Measurements from ENCODE around the gene KCNH1. TPM values are rescaled to one million over a fixed set of nuclear protein-coding genes. Genes with fewer than 3 reads are reported as not detected.

Gene KCNH1
- total RNA-seq, 2 experiments from 2014 or later = not detected

GRCh38 chr1:210722410-210723081 lies 411.4 kb downstream of the KCNH1 start:
- H3K9me3 Mint-ChIP-seq = no peaks in the 10 kb centered on the region
- CTCF ChIA-PET = no interaction called here
- H3K36me3 Mint-ChIP-seq (ENCODE audit: low read depth) = no peaks in the 10 kb centered on the region
- no peak overlapping the region for H3K4me3 Mint-ChIP-seq
- H3K4me1 Mint-ChIP-seq (ENCODE audit: low read depth) = no peaks in the 10 kb centered on the region
- no peak overlapping the region for H3K27ac Mint-ChIP-seq
- intact Hi-C loops (cut with micrococcal nuclease) = no loop called here
- no peak for DNase-seq
- H3K27me3 Mint-ChIP-seq (ENCODE audit: low read depth) = no peaks in the 10 kb centered on the region

GRCh38 chr1:210715072-210715471 lies 418.9 kb downstream of the KCNH1 start:
- Mint-ChIP-seq H3K4me3 (no peak overlapping the region), H3K36me3 (ENCODE audit: low read depth) (no peaks in the 10 kb centered on the region), H3K9me3 (no peaks in the 10 kb centered on the region), H3K27ac (no peak overlapping the region), H3K4me1 (ENCODE audit: low read depth) (no peaks in the 10 kb centered on the region), H3K27me3 (ENCODE audit: low read depth) (no peaks in the 10 kb centered on the region)
- no peak for DNase-seq
- CTCF ChIA-PET = interaction anchor here (0.6 to 1.1 kb wide), 2 partner anchors 9 to 693 kb away, joined by 3 read pairs; no protein-coding TSS in a partner anchor
- intact Hi-C loops (cut with micrococcal nuclease) = no loop called here

GRCh38 chr1:210711825-210712612 lies 421.9 kb downstream of the KCNH1 start:
- Mint-ChIP-seq H3K27me3 (ENCODE audit: low read depth) (no peaks in the 10 kb centered on the region), H3K27ac (no peak overlapping the region), H3K9me3 (no peaks in the 10 kb centered on the region), H3K36me3 (ENCODE audit: low read depth) (no peaks in the 10 kb centered on the region), H3K4me1 (ENCODE audit: low read depth) (no peaks in the 10 kb centered on the region), H3K4me3 (no peak overlapping the region)
- CTCF ChIA-PET = no interaction called here
- intact Hi-C loops (cut with micrococcal nuclease) = no loop called here
- no peak for DNase-seq

GRCh38 chr1:210709701-210710100 lies 424.2 kb downstream of the KCNH1 start:
- Mint-ChIP-seq H3K36me3 (ENCODE audit: low read depth) (no peaks in the 10 kb centered on the region), H3K9me3 (no peaks in the 10 kb centered on the region), H3K27ac (no peak overlapping the region), H3K4me3 (no peak overlapping the region), H3K4me1 (ENCODE audit: low read depth) (no peaks in the 10 kb centered on the region), H3K27me3 (ENCODE audit: low read depth) (no peaks in the 10 kb centered on the region)
- intact Hi-C loops (cut with micrococcal nuclease) = no loop called here
- no peak for DNase-seq
- CTCF ChIA-PET = interaction anchor here (0.7 kb wide), 2 partner anchors 48 to 1657 kb away, joined by 4 read pairs; no protein-coding TSS in a partner anchor

- Mint-ChIP-seq H3K4me3 (no peak overlapping the region), H3K4me1 (ENCODE audit: low read depth) (no peaks in the 10 kb centered on the region), H3K27me3 (ENCODE audit: low read depth) (no peaks in the 10 kb centered on the region), H3K9me3 (no peaks in the 10 kb centered on the region), H3K36me3 (ENCODE audit: low read depth) (no peaks in the 10 kb centered on the region), H3K27ac (no peak overlapping the region)
- intact Hi-C loops (cut with micrococcal nuclease) = no loop called here
- CTCF ChIA-PET = no interaction called here
- DNase-seq = no peak
These were observed 426.4 kb downstream of the KCNH1 start for GRCh38 chr1:210707300-210708240.

- H3K9me3 Mint-ChIP-seq = no peaks in the 10 kb centered on the region
- H3K27ac Mint-ChIP-seq = no peak overlapping the region
- H3K4me1 Mint-ChIP-seq (ENCODE audit: low read depth) = no peaks in the 10 kb centered on the region
- intact Hi-C loops (cut with micrococcal nuclease) = no loop called here
- DNase-seq = no peak
- H3K27me3 Mint-ChIP-seq (ENCODE audit: low read depth) = no peaks in the 10 kb centered on the region
- H3K4me3 Mint-ChIP-seq = no peak overlapping the region
- H3K36me3 Mint-ChIP-seq (ENCODE audit: low read depth) = no peaks in the 10 kb centered on the region
- CTCF ChIA-PET = no interaction called here
These were observed 427.7 kb downstream of the KCNH1 start for GRCh38 chr1:210706246-210706645.

- no peak overlapping the region for H3K4me3 Mint-ChIP-seq
- CTCF ChIA-PET = no interaction called here
- no peaks in the 10 kb centered on the region for H3K27me3 Mint-ChIP-seq (ENCODE audit: low read depth)
- no peaks in the 10 kb centered on the region for H3K9me3 Mint-ChIP-seq
- H3K4me1 Mint-ChIP-seq (ENCODE audit: low read depth) = no peaks in the 10 kb centered on the region
- intact Hi-C loops (cut with micrococcal nuclease) = no loop called here
- no peak for DNase-seq
- H3K27ac Mint-ChIP-seq = no peak overlapping the region
- H3K36me3 Mint-ChIP-seq (ENCODE audit: low read depth) = no peaks in the 10 kb centered on the region
These were observed 428.9 kb downstream of the KCNH1 start for GRCh38 chr1:210705086-210705485.

GRCh38 chr1:210703593-210703992 lies 430.4 kb downstream of the KCNH1 start:
- CTCF ChIA-PET = no interaction called here
- no peaks in the 10 kb centered on the region for H3K4me1 Mint-ChIP-seq (ENCODE audit: low read depth)
- H3K36me3 Mint-ChIP-seq (ENCODE audit: low read depth) = no peaks in the 10 kb centered on the region
- H3K27me3 Mint-ChIP-seq (ENCODE audit: low read depth) = no peaks in the 10 kb centered on the region
- no peak overlapping the region for H3K27ac Mint-ChIP-seq
- no peak overlapping the region for H3K4me3 Mint-ChIP-seq
- H3K9me3 Mint-ChIP-seq = no peaks in the 10 kb centered on the region
- DNase-seq = no peak
- intact Hi-C loops (cut with micrococcal nuclease) = no loop called here

- H3K27ac Mint-ChIP-seq = no peak overlapping the region
- no peaks in the 10 kb centered on the region for H3K9me3 Mint-ChIP-seq
- CTCF ChIA-PET = no interaction called here
- DNase-seq = no peak
- no peaks in the 10 kb centered on the region for H3K4me1 Mint-ChIP-seq (ENCODE audit: low read depth)
- H3K36me3 Mint-ChIP-seq (ENCODE audit: low read depth) = no peaks in the 10 kb centered on the region
- no peak overlapping the region for H3K4me3 Mint-ChIP-seq
- intact Hi-C loops (cut with micrococcal nuclease) = no loop called here
- no peaks in the 10 kb centered on the region for H3K27me3 Mint-ChIP-seq (ENCODE audit: low read depth)
These were observed 431.4 kb downstream of the KCNH1 start for GRCh38 chr1:210702506-210702905.

GRCh38 chr1:210700511-210700910 lies 433.4 kb downstream of the KCNH1 start:
- no peaks in the 10 kb centered on the region for H3K27me3 Mint-ChIP-seq (ENCODE audit: low read depth)
- intact Hi-C loops (cut with micrococcal nuclease) = no loop called here
- H3K27ac Mint-ChIP-seq = no peak overlapping the region
- DNase-seq = no peak
- CTCF ChIA-PET = no interaction called here
- H3K4me3 Mint-ChIP-seq = no peak overlapping the region
- H3K9me3 Mint-ChIP-seq = no peaks in the 10 kb centered on the region
- H3K4me1 Mint-ChIP-seq (ENCODE audit: low read depth) = no peaks in the 10 kb centered on the region
- H3K36me3 Mint-ChIP-seq (ENCODE audit: low read depth) = no peaks in the 10 kb centered on the region

- Mint-ChIP-seq H3K27me3 (ENCODE audit: low read depth) (no peaks in the 10 kb centered on the region), H3K4me3 (no peak overlapping the region), H3K4me1 (ENCODE audit: low read depth) (no peaks in the 10 kb centered on the region), H3K27ac (no peak overlapping the region), H3K36me3 (ENCODE audit: low read depth) (no peaks in the 10 kb centered on the region), H3K9me3 (no peaks in the 10 kb centered on the region)
- DNase-seq = no peak
- intact Hi-C loops (cut with micrococcal nuclease) = no loop called here
- CTCF ChIA-PET = no interaction called here
These were observed 433.9 kb downstream of the KCNH1 start for GRCh38 chr1:210700083-210700482.

GRCh38 chr1:210698661-210699060 lies 435.3 kb downstream of the KCNH1 start:
- H3K4me3 Mint-ChIP-seq = no peak overlapping the region
- DNase-seq = no peak
- H3K27ac Mint-ChIP-seq = no peak overlapping the region
- H3K9me3 Mint-ChIP-seq = no peaks in the 10 kb centered on the region
- H3K4me1 Mint-ChIP-seq (ENCODE audit: low read depth) = no peaks in the 10 kb centered on the region
- CTCF ChIA-PET = interaction anchor here (0.8 kb wide), 1 partner anchor 12 kb away, joined by 3 read pairs; no protein-coding TSS in a partner anchor
- H3K27me3 Mint-ChIP-seq (ENCODE audit: low read depth) = no peaks in the 10 kb centered on the region
- no peaks in the 10 kb centered on the region for H3K36me3 Mint-ChIP-seq (ENCODE audit: low read depth)
- intact Hi-C loops (cut with micrococcal nuclease) = no loop called here
